Lung (tissue), 12 donors: ENCODE data around the gene ACTL7B. TPM values are rescaled to one million over a fixed set of nuclear protein-coding genes. Genes with fewer than 3 reads are reported as not detected.

Experiments
- ATAC-seq: fragments of 200-7000 bp; cut with Tn5 transposase; one replicate; pipeline ENCODE4 v1.9.1; 2020; ENCODE audit warnings: moderate number of reproducible peaks; ENCODE audit not compliant: insufficient read depth, low FRiP score
- DNase-seq, 3 donors: peaks; one replicate each; pipeline ENCODE4 v3.0.0-alpha.2; 2013 to 2017
- H3K27ac ChIP-seq, 2 donors: one replicate each; pipeline ENCODE4 v1.5.1; 2013; ENCODE audit warnings: mild to moderate bottlenecking in 2 of 2, moderate library complexity in 2 of 2, control low read depth in 1 of 2, inconsistent platforms in 1 of 2, low read depth in 1 of 2, low read length in 1 of 2
- H3K27me3 ChIP-seq, 3 donors: one replicate each; pipeline ENCODE4 v1.5.1; 2013; ENCODE audit warnings: low read length in 2 of 3; ENCODE audit not compliant: control insufficient read depth in 3 of 3, insufficient read depth in 3 of 3
- H3K36me3 ChIP-seq, 4 donors: one replicate each; pipeline ENCODE4 v1.5.1; 2013; ENCODE audit warnings: low read length in 4 of 4, mild to moderate bottlenecking in 1 of 4, moderate library complexity in 1 of 4; ENCODE audit not compliant: control insufficient read depth in 4 of 4, insufficient read depth in 4 of 4
- H3K4me1 ChIP-seq, 5 donors: one replicate each; pipeline ENCODE4 v1.5.1; 2013; ENCODE audit warnings: low read length in 5 of 5, mild to moderate bottlenecking in 2 of 5, moderate library complexity in 1 of 5; ENCODE audit not compliant: control insufficient read depth in 5 of 5, insufficient read depth in 5 of 5
- H3K4me3 ChIP-seq: one replicate; pipeline ENCODE4 v1.5.1; 2013; ENCODE audit warnings: mild to moderate bottlenecking, control low read depth, moderate library complexity
- H3K9ac ChIP-seq, 2 donors: one replicate each; pipeline ENCODE4 v1.5.1; 2013; ENCODE audit warnings: low read length in 2 of 2, control low read depth in 1 of 2; ENCODE audit not compliant: insufficient read depth in 1 of 2
- H3K9me3 ChIP-seq, 4 donors: one replicate each; pipeline ENCODE4 v1.5.1; 2013; ENCODE audit warnings: low read length in 3 of 4, mild to moderate bottlenecking in 1 of 4, moderate library complexity in 1 of 4; ENCODE audit not compliant: control insufficient read depth in 4 of 4, insufficient read depth in 3 of 4
- CTCF ChIP-seq: IDR thresholded peaks from 2 replicates; pipeline ENCODE4 v1.5.1; 2012; ENCODE audit warnings: mild to moderate bottlenecking; ENCODE audit errors: control extremely low read depth, extremely low read depth
- WGBS, 2 donors: extraction: QIAGEN DNeasy Blood & Tissue Kit; methylation state at CpG; one replicate each; pipeline ENCODE4 v1.1.7; 2013; 5-methylcytosine and 5-hydroxymethylcytosine counted together
- polyA plus RNA-seq, 2 donors: library from polyadenylated mRNA; stranded (reverse); fragments of 200-250 nt; gene quantifications; one replicate each; pipeline ENCODE4 v1.2.1, GENCODE V29; 2013
- total RNA-seq, 2 donors: library from RNA; depleted of rRNA in 1 of 2; stranded (reverse); fragments of >200 nt in 1 of 2; gene quantifications; one replicate each; pipeline ENCODE4 v1.2.1, GENCODE V29; 2014 to 2021
- donor health status: control.
- donor health status: control.
- donor health status: Bipolar disorder and iron deficiency.
- donor health status: healthy.
- donor health status: DM: yes; HTN: yes; CAD: no.

Gene ACTL7B
- total and polyA plus RNA-seq, 4 donors: not detected

- ATAC-seq (no peak), DNase-seq (no peak)
- no peak overlapping the region for H3K9ac ChIP-seq
- 82 to 93% methylated on average over 7 of the region's 7 CpGs for WGBS, 2 donors
- H3K27ac ChIP-seq: no peak overlapping the region
- H3K27me3 ChIP-seq: no peaks in the 10 kb centered on the region
- H3K36me3 ChIP-seq: no peaks in the 10 kb centered on the region
- no peak for TF ChIP-seq CTCF
- no peaks in the 10 kb centered on the region for H3K4me1 ChIP-seq
- H3K9me3 ChIP-seq: no peaks in the 10 kb centered on the region
- no peak overlapping the region for H3K4me3 ChIP-seq
Observed at GRCh38 chr9:108835831-108836230, 20.0 kb downstream of the ACTL7B start.

GRCh38 chr9:108834959-108835665 lies 20.7 kb downstream of the ACTL7B start:
- Histone ChIP-seq H3K4me1 (no peaks in the 10 kb centered on the region), H3K36me3 (no peaks in the 10 kb centered on the region), H3K4me3 (no peak overlapping the region), H3K9ac (no peak overlapping the region), H3K27me3 (no peaks in the 10 kb centered on the region), H3K27ac (no peak overlapping the region), H3K9me3 (no peaks in the 10 kb centered on the region)
- WGBS, 2 donors: 70 to 73% methylated on average over 4 of the region's 4 CpGs
- no peak for DNase-seq
- no peak for TF ChIP-seq CTCF
- ATAC-seq: no peak

- DNase-seq: no peak
- Histone ChIP-seq H3K36me3 (no peaks in the 10 kb centered on the region), H3K27ac (no peak overlapping the region), H3K27me3 (no peaks in the 10 kb centered on the region), H3K9me3 (no peaks in the 10 kb centered on the region), H3K4me1 (no peaks in the 10 kb centered on the region), H3K4me3 (no peak overlapping the region), H3K9ac (no peak overlapping the region)
- WGBS, 2 donors: 94 to 100% methylated on average over 3 of the region's 3 CpGs
- no peak for TF ChIP-seq CTCF
- no peak for ATAC-seq
Observed at GRCh38 chr9:108832179-108832500, 23.6 kb downstream of the ACTL7B start.
